AG08396 (cell line): ENCODE data around the gene PARVB.
"Not testable (repeated sequence)": the region's sequence is repeated elsewhere in the genome, so short reads cannot be mapped to it uniquely, and the experiment has no call there.

Experiments
- DNase-seq: peaks from one replicate; pipeline ENCODE4 v3.0.0; 2012; ENCODE audit warnings: low spot score, mixed read lengths

The PARVB gene

GRCh38 chr22:44110656-44111055, 86.6 kb downstream of the PARVB start:
- DNase-seq = not testable (repeated sequence)

GRCh38 chr22:44111562-44112155, 87.6 kb downstream of the PARVB start:
- DNase-seq = no peak

GRCh38 chr22:44112191-44112590, 88.1 kb downstream of the PARVB start:
- no peak for DNase-seq

- no peak for DNase-seq
Measured at GRCh38 chr22:44116331-44116730, 92.2 kb downstream of the PARVB start.

GRCh38 chr22:44116755-44117684, 92.9 kb downstream of the PARVB start:
- no peak for DNase-seq

GRCh38 chr22:44117746-44118145, 93.6 kb downstream of the PARVB start:
- DNase-seq = no peak

- no peak for DNase-seq
Measured at GRCh38 chr22:44118645-44119315, 94.7 kb downstream of the PARVB start.

GRCh38 chr22:44119669-44120313, 95.7 kb downstream of the PARVB start:
- no peak for DNase-seq

GRCh38 chr22:44120314-44120704, 96.2 kb downstream of the PARVB start:
- no peak for DNase-seq

GRCh38 chr22:44125421-44125820, 101.3 kb downstream of the PARVB start:
- DNase-seq = no peak

- DNase-seq = no peak
Measured at GRCh38 chr22:44126807-44127206, 102.7 kb downstream of the PARVB start.

- no peak for DNase-seq
Measured at GRCh38 chr22:44127356-44127755, 103.3 kb downstream of the PARVB start.

GRCh38 chr22:44128958-44129618, 105.0 kb downstream of the PARVB start:
- no peak for DNase-seq

- no peak for DNase-seq
Measured at GRCh38 chr22:44129619-44129976, 105.5 kb downstream of the PARVB start.

- no peak for DNase-seq
Measured at GRCh38 chr22:44130076-44130711, 106.1 kb downstream of the PARVB start.

- no peak for DNase-seq
Measured at GRCh38 chr22:44131412-44131811, 107.3 kb downstream of the PARVB start.

- no peak for DNase-seq
Measured at GRCh38 chr22:44131989-44132685, 108.0 kb downstream of the PARVB start.

- no peak for DNase-seq
Measured at GRCh38 chr22:44132724-44133123, 108.6 kb downstream of the PARVB start.

- peak; percentile 30 for DNase-seq
Measured at GRCh38 chr22:44133161-44133560, 109.1 kb downstream of the PARVB start.

GRCh38 chr22:44133901-44134571, 109.9 kb downstream of the PARVB start:
- peak; percentile 34 for DNase-seq
